Ishikawa (cell line): ENCODE results near the gene WBP1L.

Source experiments
- CEBPB ChIP-seq: IDR thresholded peaks from 2 replicates; pipeline ENCODE4 v1.6.1; 2012
- CREB1 ChIP-seq: IDR thresholded peaks from 2 replicates; pipeline ENCODE4 v1.6.1; 2012; ENCODE audit warnings: low read depth
- EGR1 ChIP-seq: IDR thresholded peaks from 2 replicates; pipeline ENCODE4 v1.6.1; 2012
- EP300 ChIP-seq: IDR thresholded peaks from 2 replicates; pipeline ENCODE4 v1.6.1; 2012; ENCODE audit warnings: borderline replicate concordance
- FOXM1 ChIP-seq: IDR thresholded peaks from 2 replicates; pipeline ENCODE4 v1.6.1; 2012; ENCODE audit warnings: low read depth, borderline replicate concordance
- MAX ChIP-seq: IDR thresholded peaks from 2 replicates; pipeline ENCODE4 v1.6.1; 2012
- NFIC ChIP-seq: IDR thresholded peaks from 2 replicates; pipeline ENCODE4 v1.6.1; 2012
- RAD21 ChIP-seq: IDR thresholded peaks from 2 replicates; pipeline ENCODE4 v1.6.1; 2012; ENCODE audit warnings: low read depth
- REST ChIP-seq: IDR thresholded peaks from 2 replicates; pipeline ENCODE4 v1.6.1; 2012; ENCODE audit warnings: low read depth, mild to moderate bottlenecking
- TAF1 ChIP-seq: IDR thresholded peaks from 2 replicates; pipeline ENCODE4 v1.6.1; 2012; ENCODE audit warnings: low read depth, mild to moderate bottlenecking
- TCF12 ChIP-seq: IDR thresholded peaks from 2 replicates; pipeline ENCODE4 v1.6.1; 2012; ENCODE audit warnings: low read depth
- TEAD4 ChIP-seq: IDR thresholded peaks from 2 replicates; pipeline ENCODE4 v1.6.1; 2012
- USF1 ChIP-seq: IDR thresholded peaks from 2 replicates; pipeline ENCODE4 v1.6.1; 2012
- YY1 ChIP-seq: IDR thresholded peaks from 2 replicates; pipeline ENCODE4 v1.6.1; 2012; ENCODE audit warnings: low read depth
- ZBTB7A ChIP-seq: IDR thresholded peaks from 2 replicates; pipeline ENCODE4 v1.6.1; 2012; ENCODE audit warnings: low read depth

The WBP1L gene

GRCh38 chr10:102841827-102842345, 98.1 kb downstream of the WBP1L start:
- TF ChIP-seq FOXM1 (no peak), REST (no peak), TAF1 (no peak), TCF12 (no peak), TEAD4 (no peak), YY1 (no peak), RAD21 (no peak), NFIC (no peak), ZBTB7A (no peak), CEBPB (no peak), USF1 (no peak), EP300 (no peak), EGR1 (no peak), MAX (no peak), CREB1 (no peak)

GRCh38 chr10:102843139-102843538, 99.4 kb downstream of the WBP1L start:
- TF ChIP-seq RAD21, result peak; percentile 27; the same call in 1 of the 2 replicates

- TF ChIP-seq EP300, result no peak
- no peak for TF ChIP-seq TEAD4
- no peak for TF ChIP-seq TCF12
- no peak for TF ChIP-seq EGR1
- TF ChIP-seq TAF1, result no peak
- no peak for TF ChIP-seq FOXM1
- TF ChIP-seq CEBPB, result no peak
- TF ChIP-seq CREB1, result no peak
- TF ChIP-seq MAX, result no peak
- no peak for TF ChIP-seq RAD21
- TF ChIP-seq YY1, result no peak
- TF ChIP-seq REST, result no peak
Observed at GRCh38 chr10:102845352-102845902, 101.7 kb downstream of the WBP1L start.

GRCh38 chr10:102850025-102850518, 106.3 kb downstream of the WBP1L start:
- TF ChIP-seq CREB1 (no peak), RAD21 (no peak), ZBTB7A (no peak), EP300 (no peak), REST (no peak), FOXM1 (no peak), MAX (no peak), TAF1 (no peak), USF1 (no peak), TEAD4 (no peak), EGR1 (no peak), NFIC (no peak), TCF12 (no peak), YY1 (no peak), CEBPB (no peak)
